ENCODE measurements around the gene KTI12. TPM values are rescaled to one million over a fixed set of nuclear protein-coding genes. Genes with fewer than 3 reads are reported as not detected.
"Not testable (repeated sequence)": the region's sequence is repeated elsewhere in the genome, so short reads cannot be mapped to it uniquely, and the experiment has no call there.

The KTI12 gene, protein sequence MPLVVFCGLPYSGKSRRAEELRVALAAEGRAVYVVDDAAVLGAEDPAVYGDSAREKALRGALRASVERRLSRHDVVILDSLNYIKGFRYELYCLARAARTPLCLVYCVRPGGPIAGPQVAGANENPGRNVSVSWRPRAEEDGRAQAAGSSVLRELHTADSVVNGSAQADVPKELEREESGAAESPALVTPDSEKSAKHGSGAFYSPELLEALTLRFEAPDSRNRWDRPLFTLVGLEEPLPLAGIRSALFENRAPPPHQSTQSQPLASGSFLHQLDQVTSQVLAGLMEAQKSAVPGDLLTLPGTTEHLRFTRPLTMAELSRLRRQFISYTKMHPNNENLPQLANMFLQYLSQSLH
- total RNA-seq, result 3.3 TPM
- long read RNA-seq, transcript KTI12-201 (1 exons, 1,714 nt), result major isoform, 15 of 15 reads
- long read RNA-seq, partial matches to known transcripts, result 0 of 15 reads
- long read RNA-seq, other reads (novel, unspliced or antisense), result 0 of 15 reads

DNA sequence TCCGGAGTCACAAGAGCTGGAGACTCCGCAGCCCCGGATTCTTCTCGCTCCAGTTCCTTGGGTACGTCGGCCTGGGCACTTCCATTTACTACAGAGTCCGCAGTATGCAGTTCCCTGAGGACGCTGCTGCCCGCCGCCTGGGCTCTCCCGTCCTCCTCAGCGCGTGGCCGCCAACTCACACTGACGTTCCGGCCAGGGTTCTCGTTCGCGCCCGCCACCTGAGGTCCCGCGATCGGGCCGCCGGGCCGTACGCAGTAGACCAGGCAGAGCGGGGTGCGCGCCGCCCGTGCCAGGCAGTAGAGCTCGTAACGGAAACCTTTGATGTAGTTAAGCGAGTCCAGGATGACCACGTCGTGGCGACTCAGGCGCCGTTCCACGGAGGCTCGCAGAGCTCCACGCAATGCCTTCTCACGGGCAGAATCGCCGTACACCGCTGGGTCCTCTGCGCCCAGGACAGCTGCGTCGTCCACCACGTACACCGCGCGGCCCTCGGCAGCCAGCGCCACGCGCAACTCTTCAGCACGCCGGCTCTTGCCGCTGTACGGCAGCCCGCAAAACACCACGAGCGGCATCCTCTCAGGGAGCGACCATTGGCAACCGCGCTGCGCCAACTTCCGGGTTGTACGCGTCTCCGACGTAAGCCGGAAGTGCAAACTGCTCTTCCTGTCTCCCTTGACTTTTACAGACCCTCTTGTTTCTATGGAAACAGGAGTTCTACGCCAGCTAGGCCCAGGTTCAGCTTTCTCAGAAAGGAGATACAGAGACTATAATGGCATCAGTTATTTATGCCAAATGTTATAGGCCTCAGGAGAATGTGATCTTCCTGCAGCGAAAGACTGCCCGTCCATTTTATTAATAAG, at the start of gene KTI12:
TSS of gene KTI12 (minus strand) at position 621 of the 860 bp plus-strand sequence. CDS start at position 572, 49 bp downstream.
- intact Hi-C loops (cut with DNase I), result no loop called here
- ATAC-seq (ENCODE audit: poor library complexity) (peak; percentile 98), DNase-seq (peak; percentile 94)

DNA sequence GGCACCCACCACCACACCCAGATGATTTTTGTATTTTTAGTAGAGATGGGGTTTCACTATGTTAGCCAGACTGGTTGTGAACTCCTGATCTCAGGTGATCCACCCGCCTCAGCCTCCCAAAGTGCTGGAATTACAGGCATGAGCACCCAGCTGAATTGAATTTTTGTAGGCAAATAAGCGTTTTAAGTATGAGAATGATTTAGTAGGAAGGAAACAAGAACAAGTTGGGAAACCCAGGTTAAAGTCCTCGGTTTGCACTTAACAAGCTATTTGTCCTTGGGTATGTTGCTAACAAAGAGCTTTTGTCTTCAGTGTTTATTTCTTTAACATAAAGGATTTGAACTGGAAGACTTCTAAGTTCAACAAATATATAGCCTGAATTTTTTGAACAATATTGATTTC, 46.4 kb upstream of the KTI12 start:
- intact Hi-C loops (cut with DNase I), result no loop called here
- DNase-seq, result no peak
- no peak for ATAC-seq (ENCODE audit: poor library complexity)

DNA sequence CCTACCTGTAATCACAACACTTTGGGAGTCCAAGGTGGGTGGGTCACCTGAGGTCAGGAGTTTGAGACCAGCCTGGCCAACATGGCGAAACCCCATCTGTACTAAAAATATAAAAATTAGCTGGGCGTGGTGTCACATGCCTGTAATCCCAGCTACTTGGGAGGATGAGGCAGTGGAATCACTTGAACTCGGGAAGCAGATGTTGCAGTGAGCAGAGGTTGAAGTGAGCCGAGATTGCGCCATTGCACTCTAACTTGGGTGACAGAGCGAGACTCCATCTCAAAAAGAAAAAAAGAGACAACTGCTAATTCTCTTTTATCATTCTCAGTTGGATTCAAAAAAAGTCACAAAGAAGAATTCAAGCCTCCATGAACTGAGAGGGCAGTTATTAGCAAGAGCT, 43.7 kb upstream of the KTI12 start:
- DNase-seq; ATAC-seq (ENCODE audit: poor library complexity); intact Hi-C loops (cut with DNase I): not testable (repeated sequence)

DNA sequence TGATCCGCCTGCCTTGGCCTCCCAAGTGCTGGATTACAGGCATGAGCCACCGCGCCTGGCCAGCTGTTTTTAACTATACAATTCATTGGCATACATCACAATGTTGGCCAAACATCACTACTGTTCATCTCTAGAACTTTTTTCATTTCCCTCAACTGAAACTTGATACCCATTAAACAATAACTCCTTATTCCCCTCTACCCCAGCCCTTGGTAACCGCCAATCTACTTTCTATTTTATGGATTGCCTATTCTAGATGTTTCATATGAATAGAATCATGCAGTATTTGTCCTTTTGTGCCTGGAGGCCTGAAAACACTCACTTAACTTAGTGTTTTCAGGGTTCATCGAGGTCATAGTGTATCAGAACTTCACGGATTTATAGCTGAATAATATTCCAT, 38.7 kb upstream of the KTI12 start:
- intact Hi-C loops (cut with DNase I), result no loop called here
- DNase-seq (no peak), ATAC-seq (ENCODE audit: poor library complexity) (no peak)

DNA sequence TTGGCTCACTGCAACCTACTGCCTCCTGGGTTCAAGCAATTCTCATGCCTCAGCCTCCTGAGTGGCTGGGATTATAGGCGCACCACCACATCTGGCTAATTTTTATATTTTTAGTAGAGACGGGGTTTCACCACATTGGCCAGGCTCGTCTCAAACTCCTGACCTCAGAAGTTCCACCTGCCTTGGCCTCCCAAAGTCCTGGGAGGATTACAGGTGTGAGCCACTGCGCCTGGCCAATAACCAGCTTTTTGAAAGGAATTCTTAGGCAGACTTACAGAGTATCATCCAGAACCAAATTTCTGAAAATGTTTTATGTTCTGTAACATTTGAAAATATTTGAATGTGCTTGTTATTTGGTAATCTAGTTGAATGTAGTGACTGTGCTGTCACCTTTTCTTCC, 37.1 kb upstream of the KTI12 start:
- intact Hi-C loops (cut with DNase I), result no loop called here
- DNase-seq (no peak), ATAC-seq (ENCODE audit: poor library complexity) (no peak)

DNA sequence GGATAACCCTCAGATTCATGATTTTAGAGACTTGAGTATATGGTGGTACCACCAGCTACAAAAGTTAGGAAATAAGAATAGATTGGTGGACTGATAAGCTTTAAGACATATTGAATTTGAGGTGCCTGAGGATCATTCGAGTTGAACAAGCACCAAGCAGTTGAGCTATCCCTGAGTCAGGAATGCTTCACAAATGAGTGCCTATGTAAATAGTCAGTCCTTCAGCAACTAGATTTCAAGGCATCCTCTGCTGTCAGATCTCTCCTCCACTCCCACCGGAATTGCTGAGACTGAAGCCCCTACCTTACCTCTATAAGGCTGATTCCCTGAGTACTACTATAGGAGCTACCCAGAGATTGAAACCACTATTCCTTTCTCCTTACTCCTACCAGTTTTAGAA, 29.6 kb upstream of the KTI12 start:
- no peak for ATAC-seq (ENCODE audit: poor library complexity)
- no peak for DNase-seq
- intact Hi-C loops (cut with DNase I), result no loop called here

DNA sequence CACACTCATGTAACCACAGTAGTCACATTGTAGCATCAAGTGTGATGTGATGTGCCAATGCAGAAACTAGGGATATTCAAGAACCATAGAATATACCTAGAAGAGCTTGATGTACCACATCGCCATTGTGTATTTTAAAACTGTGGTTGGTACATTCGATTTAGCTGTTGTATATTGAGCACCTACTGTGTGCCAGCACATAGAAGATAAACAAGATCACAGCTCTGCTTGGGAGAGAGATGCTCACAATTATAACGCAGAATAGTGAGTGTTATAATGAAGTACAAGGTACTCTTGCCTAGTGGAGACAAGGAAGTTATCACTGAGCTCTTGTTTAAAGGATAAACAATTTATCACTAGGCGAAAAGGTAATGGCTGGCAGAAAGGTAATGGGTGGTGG, 27.2 kb upstream of the KTI12 start:
- ATAC-seq (ENCODE audit: poor library complexity) (no peak), DNase-seq (no peak)
- intact Hi-C loops (cut with DNase I), result no loop called here

DNA sequence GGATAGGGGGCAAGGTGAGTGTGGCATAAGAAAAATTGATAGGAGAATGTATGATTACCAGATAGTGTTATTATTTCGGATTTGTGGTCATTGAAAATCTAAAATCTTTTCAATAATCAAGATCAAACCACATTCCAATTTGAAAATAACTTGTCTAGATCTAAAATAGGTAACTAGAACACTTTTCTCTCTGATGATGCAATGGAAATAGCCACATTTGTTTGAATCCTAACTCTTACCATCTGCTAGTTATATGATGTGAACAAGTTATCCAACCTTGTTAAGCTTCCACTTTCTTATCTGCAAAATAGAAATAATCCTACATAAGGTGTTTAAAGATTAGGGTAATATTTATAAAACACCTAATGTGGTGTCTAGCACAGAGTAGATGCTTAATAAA, 26.3 kb upstream of the KTI12 start:
- ATAC-seq (ENCODE audit: poor library complexity) (no peak), DNase-seq (no peak)
- intact Hi-C loops (cut with DNase I), result no loop called here

DNA sequence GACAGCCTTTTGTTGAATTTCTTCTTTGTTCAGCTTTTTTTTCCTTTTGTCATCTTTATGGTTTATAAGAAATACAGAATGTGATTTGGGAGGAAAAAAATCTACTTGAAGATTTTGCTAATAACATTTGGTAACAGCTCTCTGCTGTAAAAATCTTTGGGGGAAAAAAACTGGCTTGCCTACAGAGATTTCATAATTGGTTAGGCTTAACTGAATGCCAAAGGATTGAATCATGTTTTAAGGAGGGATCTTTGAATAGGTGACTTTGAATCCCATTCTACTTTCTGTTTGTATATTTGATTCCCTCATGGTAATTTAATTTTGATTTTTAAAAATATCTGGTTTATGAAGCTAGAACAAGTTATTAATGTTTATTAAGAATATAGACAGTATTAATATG, 25.7 kb upstream of the KTI12 start:
- ATAC-seq (ENCODE audit: poor library complexity) (no peak), DNase-seq (no peak)
- intact Hi-C loops (cut with DNase I), result no loop called here

DNA sequence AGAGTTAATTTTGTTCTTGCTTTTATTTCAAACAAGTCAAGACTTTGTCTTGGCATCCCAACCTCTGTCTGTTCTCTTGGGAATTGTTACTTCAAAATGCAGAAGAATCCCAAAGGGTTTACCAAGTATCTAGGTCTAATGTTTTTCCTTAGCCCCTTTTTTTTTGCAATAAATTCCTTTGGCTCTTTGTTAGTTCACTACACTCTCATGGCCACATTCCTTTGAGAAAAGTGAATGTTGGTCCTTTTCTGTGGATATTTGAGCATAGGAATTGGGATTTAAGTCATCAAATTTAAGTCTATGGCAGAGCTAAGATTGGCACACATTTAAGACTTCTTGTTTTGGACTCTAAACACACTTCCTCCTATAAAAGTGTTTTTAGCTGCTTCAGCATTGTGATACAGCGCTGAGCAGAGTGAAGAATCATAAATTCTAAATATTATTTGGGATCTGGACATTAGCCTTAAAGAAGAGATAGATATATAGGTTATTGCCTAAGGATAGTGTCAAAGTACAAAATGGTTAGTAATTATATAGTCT, 24.3 kb upstream of the KTI12 start:
- ATAC-seq (ENCODE audit: poor library complexity), result no peak
- intact Hi-C loops (cut with DNase I), result no loop called here
- no peak for DNase-seq

DNA sequence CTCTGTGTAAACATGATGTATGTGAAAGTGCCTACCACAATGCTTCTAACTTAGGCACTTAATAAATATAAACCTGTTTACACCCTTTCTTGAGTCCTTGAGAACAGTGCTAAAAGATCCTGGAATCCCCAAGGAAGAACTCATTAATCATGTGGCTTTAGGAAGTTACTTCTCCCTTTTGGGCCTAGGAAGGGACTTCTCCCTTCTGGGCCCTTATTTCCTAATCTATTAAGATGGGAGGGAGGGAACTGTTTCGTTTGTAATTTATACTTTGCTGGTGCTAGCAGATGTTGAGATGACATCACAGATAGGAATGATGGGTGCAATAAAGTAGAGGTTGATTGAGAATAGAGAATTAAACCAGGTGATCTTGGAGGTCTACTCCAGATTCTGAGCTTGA, 23.6 kb upstream of the KTI12 start:
- intact Hi-C loops (cut with DNase I), result no loop called here
- ATAC-seq (ENCODE audit: poor library complexity), result no peak
- no peak for DNase-seq

DNA sequence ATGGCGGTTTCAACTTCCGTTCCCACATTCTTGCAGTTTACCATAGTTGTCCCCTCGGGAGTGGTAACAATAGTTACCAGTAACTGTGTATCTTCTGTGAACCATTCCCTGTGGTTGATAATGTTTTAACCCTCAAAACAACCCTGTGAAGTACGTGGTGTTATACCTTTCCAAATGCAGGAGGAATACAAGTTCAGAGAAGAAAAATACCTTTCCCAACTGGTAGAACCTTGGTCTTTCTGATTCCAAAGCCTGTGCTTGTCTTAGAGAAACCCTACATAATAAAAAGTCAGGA, 23.3 kb upstream of the KTI12 start:
- ATAC-seq (ENCODE audit: poor library complexity) (no peak), DNase-seq (no peak)
- intact Hi-C loops (cut with DNase I), result no loop called here

DNA sequence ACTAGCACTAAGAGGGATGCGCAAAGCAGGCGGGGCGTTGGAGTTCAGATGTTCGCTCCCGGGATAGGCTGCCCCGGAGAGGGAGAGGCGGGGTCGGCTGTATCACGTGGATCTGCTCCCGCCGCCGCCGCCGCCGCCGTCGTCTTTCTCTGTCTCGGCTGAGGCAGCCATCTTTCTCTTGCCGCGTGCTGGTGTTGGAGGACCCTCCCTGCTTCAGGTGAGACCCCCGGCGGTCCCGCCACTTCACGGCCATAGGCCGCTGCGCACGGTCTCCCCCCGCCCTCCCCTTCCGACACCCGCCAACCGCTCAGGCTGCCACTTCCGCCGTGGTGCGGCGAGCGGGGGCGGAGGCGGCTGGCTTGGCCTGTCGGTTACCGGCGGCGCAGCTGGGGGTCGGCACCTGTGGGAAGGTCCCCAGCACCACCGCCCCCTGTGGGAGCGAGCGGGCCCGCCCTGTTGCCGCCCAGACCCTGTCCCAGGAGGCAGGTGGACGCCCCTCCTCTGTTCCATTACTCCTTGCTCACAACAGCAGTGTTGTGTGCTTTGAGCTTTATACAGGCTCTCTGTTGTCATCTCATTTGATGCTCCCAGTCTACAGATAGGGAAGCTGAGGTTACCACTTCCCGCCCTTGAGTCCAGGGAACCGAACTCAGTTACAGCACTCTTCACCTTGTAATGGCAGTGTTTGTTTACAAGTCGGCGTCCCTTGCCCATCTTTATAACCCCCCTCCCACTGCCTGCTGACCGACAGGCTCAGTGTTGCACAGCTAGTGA, 22.7 kb upstream of the KTI12 start, which contains the start of gene BTF3L4:
TSS of gene BTF3L4 (plus strand) at position 133 of the 774 bp plus-strand sequence. CDS start 3,553 bp downstream, outside the sequence.
- peak; percentile 98 for DNase-seq
- intact Hi-C loops (cut with DNase I), result no loop called here
- peak; percentile 98 for ATAC-seq (ENCODE audit: poor library complexity)

DNA sequence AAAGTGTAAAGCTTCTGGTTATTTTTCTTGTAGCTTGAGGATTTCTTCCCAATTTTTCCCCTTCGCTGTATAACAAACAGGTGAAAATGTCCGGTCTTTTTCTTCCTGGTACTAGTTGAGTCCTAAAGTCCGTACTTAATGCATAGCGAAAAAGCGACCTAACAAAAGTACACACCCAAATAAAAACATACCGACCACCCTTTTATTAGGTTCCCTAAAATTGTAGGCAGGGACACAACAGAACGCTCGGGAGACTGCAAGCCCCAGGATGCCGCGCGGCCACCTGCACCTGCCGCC, 22.2 kb upstream of the KTI12 start:
- no peak for DNase-seq
- intact Hi-C loops (cut with DNase I), result no loop called here
- no peak for ATAC-seq (ENCODE audit: poor library complexity)

DNA sequence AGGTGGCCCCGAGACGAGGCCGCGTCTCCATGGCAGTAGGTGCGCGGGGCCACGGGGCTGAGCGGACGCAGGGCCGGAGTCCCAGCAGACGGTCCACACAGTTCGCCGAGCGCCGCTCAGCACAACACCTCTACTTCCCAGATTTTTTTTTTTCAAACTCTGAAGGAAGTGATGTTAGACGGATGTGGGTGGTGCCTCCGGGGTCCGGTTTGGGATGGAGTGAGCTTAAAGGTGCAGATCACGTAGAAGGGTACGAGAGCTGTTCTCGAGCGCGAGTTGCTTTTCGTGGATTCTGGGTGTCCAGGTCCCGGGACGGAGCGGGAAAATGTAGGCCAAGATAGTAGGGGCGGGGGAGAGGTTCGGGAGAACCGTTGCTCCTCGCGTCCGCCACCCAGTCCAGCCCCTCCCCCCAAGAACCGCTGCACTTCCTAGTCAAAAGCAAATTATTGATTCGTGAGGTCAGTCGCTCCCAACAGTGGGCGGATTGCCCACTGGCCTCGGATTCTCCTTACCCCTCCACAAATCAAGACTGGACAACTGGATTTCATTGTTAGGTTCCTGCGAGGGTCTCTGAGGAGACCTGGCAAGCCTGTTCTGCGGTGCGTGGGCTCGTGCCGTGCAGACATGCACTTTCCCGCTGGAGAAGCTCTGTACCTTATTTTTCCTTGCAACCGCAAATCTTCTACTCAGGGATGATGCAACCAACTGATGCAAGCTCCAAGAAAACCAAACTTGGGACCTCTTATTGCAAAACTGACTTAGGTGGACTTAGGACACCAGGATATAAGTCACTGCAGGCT, 21.7 kb upstream of the KTI12 start, which contains the start of gene TXNDC12:
TSS of gene TXNDC12 (minus strand) at position 126 of the 800 bp plus-strand sequence. CDS start at position 31, 95 bp downstream.
- intact Hi-C loops (cut with DNase I), result no loop called here
- ATAC-seq (ENCODE audit: poor library complexity) (peak; percentile 90), DNase-seq (peak; percentile 90)

DNA sequence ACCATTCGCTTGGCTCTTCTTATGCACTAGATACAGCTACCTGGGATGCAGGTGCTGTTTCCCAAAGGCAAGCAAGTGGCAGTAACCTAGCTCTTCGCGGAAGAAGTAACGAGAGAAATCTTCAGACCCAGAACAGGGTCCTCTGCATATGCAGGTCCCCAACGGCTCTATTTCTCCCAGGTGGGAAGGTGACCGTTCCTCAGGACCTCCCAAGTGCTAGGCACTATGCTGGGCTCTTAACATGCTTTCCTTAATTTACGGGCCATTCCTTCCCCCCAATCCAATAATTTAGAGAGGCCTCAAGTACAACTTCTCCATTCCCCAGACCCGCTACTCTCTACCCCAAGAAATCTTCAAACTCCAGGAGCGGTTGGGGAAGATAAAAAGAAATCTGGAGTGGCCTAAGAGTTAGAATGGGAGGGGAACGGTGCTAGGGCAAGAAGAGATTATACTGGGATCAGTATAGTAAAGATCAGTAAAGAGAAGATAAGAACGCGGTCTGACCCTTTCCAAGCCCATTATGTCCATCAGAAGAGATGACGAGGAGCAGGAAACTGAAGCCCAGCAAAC, 21.0 kb upstream of the KTI12 start:
- no peak for DNase-seq
- intact Hi-C loops (cut with DNase I), result no loop called here
- no peak for ATAC-seq (ENCODE audit: poor library complexity)

DNA sequence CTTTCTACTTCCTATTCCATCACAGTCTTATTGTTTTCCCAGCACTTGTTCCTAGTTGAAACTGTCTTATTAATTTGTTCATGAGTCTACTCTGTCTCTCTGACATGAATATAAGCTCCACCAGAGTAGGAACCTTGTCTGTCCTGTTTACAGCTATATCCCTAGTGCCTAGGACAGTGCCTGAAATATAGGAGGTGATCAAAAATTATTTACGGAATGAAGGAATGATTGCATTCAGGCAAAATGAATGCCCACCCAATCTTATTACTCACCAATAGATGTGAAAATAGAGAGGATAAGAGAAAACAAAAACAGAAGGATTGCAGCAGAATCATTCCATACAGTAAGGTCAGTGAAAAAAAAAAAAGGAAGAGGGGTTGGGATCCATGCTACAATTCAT, 20.3 kb upstream of the KTI12 start:
- DNase-seq, result no peak
- intact Hi-C loops (cut with DNase I), result no loop called here
- ATAC-seq (ENCODE audit: poor library complexity), result no peak

DNA sequence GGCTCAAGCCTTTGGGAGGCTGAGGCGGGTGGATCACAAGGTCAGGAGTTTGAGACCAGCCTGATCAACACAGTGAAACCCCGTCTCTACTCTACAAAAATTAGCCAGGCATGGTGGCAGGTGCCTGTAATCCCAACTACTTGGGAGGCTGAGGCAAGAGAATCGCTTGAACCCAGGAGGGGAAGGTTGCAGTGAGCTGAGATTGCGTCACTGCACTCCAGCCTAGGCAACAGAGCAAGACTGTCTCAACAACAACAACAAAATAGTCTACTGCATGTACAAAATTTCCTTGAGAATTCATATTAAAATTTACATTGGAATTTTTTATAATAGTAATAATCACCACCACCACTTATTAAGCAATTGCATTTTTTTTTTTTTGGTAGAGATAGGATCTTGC, 15.7 kb upstream of the KTI12 start:
- intact Hi-C loops (cut with DNase I); ATAC-seq (ENCODE audit: poor library complexity); DNase-seq: not testable (repeated sequence)

Data from Right ventricle myocardium superior (tissue), 1 donor.